ENCODE measurements around the gene KCNJ10. TPM values are rescaled to one million over a fixed set of nuclear protein-coding genes. Genes with fewer than 3 reads are reported as not detected.
A peak's percentile ranks its signal among the peaks of the same experiment; 100 is the strongest.

Gene KCNJ10
- total RNA-seq, 1 experiment from 2014 or later: 0.08 TPM

DNA sequence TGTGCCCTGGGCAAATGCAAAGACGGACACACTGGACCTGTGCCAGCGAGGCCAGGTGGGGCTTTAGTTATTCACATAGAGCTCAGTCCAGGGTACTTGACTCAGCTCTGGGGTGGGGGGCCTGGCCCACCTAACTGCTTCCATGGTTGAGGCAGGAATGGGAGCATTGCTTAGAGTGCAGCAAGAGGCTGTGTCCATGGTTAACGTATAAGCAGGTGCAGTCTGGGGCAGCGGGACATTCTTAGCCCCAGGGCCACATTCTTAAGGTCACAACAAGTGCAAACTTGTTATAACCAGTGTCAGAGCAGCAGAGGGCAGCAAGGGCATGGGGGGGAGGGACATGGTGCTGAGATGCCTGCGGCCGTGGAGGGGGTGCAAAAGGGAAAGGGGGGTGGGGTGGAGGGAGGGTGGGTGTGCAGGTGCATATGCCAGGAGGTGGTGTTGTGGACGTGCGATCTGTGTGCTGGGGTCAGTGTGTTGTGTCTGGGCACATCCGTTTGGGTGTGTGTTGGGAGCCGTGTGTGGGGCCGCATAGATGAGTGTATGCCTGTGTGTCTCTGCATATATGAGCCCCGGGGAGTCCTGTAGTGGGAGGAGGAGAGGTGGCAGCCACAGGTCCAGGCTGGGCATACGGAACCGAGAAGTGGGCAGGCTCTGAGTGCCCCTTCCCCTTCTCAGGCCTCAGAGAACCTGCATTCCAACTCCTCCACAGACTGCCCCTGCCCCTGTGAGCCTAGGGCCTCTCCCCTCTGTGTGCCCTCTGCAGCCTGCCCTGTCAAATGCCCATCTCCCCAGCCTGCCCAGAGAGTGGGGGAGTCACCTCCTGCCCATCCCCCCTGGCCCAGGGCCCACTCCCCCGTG lies 8.4 kb downstream of the KCNJ10 start:
- no peak for DNase-seq (ENCODE audit: low read depth, low spot score)
- no peak for TF ChIP-seq POLR2AphosphoS5 (IDR thresholded peaks at IDR 0.05; ENCODE audit: low read depth, low read length)
- no peak for TF ChIP-seq SIN3A (IDR thresholded peaks at IDR 0.05; ENCODE audit: borderline replicate concordance, insufficient read depth, low read depth, low read length)
- no peak for TF ChIP-seq TCF7L2 (IDR thresholded peaks at IDR 0.05; ENCODE audit: low read depth, low read length)
- TF ChIP-seq, protein P1, sequence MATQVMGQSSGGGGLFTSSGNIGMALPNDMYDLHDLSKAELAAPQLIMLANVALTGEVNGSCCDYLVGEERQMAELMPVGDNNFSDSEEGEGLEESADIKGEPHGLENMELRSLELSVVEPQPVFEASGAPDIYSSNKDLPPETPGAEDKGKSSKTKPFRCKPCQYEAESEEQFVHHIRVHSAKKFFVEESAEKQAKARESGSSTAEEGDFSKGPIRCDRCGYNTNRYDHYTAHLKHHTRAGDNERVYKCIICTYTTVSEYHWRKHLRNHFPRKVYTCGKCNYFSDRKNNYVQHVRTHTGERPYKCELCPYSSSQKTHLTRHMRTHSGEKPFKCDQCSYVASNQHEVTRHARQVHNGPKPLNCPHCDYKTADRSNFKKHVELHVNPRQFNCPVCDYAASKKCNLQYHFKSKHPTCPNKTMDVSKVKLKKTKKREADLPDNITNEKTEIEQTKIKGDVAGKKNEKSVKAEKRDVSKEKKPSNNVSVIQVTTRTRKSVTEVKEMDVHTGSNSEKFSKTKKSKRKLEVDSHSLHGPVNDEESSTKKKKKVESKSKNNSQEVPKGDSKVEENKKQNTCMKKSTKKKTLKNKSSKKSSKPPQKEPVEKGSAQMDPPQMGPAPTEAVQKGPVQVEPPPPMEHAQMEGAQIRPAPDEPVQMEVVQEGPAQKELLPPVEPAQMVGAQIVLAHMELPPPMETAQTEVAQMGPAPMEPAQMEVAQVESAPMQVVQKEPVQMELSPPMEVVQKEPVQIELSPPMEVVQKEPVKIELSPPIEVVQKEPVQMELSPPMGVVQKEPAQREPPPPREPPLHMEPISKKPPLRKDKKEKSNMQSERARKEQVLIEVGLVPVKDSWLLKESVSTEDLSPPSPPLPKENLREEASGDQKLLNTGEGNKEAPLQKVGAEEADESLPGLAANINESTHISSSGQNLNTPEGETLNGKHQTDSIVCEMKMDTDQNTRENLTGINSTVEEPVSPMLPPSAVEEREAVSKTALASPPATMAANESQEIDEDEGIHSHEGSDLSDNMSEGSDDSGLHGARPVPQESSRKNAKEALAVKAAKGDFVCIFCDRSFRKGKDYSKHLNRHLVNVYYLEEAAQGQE (IDR thresholded peaks at IDR 0.05; ENCODE audit: insufficient read depth in 1 of 2, low read depth in 2 of 2, low read length in 1 of 2): no peak
- TF ChIP-seq, protein P2, sequence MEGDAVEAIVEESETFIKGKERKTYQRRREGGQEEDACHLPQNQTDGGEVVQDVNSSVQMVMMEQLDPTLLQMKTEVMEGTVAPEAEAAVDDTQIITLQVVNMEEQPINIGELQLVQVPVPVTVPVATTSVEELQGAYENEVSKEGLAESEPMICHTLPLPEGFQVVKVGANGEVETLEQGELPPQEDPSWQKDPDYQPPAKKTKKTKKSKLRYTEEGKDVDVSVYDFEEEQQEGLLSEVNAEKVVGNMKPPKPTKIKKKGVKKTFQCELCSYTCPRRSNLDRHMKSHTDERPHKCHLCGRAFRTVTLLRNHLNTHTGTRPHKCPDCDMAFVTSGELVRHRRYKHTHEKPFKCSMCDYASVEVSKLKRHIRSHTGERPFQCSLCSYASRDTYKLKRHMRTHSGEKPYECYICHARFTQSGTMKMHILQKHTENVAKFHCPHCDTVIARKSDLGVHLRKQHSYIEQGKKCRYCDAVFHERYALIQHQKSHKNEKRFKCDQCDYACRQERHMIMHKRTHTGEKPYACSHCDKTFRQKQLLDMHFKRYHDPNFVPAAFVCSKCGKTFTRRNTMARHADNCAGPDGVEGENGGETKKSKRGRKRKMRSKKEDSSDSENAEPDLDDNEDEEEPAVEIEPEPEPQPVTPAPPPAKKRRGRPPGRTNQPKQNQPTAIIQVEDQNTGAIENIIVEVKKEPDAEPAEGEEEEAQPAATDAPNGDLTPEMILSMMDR (IDR thresholded peaks at IDR 0.05): no peak
- H3K4me1 ChIP-seq (ENCODE audit: control insufficient read depth, insufficient read depth, low read length): peaks cover 3% of the 10 kb centered on the region; the same call in 1 of the 2 replicates
- H3K4me3 ChIP-seq (ENCODE audit: low read depth in 2 of 2, low read length in 2 of 2): no peak overlapping the region
- ChIA-PET POLR2A (no interaction called here), CTCF (interaction anchor here (1.0 kb wide), 1 partner anchor 17 kb away, joined by 5 read pairs; no protein-coding TSS in a partner anchor)
- intact Hi-C loops (cut with micrococcal nuclease; ENCODE audit: unreplicated experiment) (no loop called here), in situ Hi-C loops (cut with HindIII; ENCODE audit: low pct_unique_long_range_greater_than_20kb, low sequenced_read_pairs) (no loop called here)
- H3K27me3 ChIP-seq (ENCODE audit: control insufficient read depth, insufficient read depth, low read length): peaks cover 8% of the 10 kb centered on the region
- no peak overlapping the region for H3K27ac ChIP-seq (ENCODE audit: low read length)
- H3K9me3 ChIP-seq (ENCODE audit: control insufficient read depth, insufficient read depth, low read depth, low read length): no peaks in the 10 kb centered on the region
- ATAC-seq: peak; percentile 49; the same call in 1 of the 2 replicates
- no TSS peak for BruUV-seq (replicated peaks)
- no peaks in the 10 kb centered on the region for H3K36me3 ChIP-seq (ENCODE audit: control insufficient read depth, insufficient read depth, low read length)

DNA sequence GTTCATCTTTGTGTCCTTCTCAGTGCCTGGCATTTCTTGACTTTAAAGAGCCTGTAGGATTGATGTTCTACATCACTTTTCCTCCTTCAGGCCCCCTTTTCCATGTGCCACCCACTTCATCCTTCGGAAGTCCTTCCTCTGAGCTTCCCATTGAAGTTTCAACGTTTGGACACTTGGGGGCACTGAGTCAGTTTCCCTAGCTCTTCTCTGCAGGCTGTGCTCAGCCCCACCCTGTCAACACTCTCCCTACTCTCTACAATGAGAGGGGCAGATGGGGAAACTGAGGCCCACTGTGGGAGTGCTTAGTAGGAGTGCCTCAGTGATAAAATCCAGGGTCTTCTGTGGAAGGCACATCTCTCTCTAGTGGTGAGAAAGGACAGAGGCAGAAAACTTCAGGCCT lies 11.9 kb downstream of the KCNJ10 start:
- Histone ChIP-seq H3K9me3 (ENCODE audit: control insufficient read depth, insufficient read depth, low read depth, low read length) (no peaks in the 10 kb centered on the region), H3K36me3 (ENCODE audit: control insufficient read depth, insufficient read depth, low read length) (no peaks in the 10 kb centered on the region), H3K4me1 (ENCODE audit: control insufficient read depth, insufficient read depth, low read length) (peaks cover 3% of the 10 kb centered on the region; the same call in 1 of the 2 replicates), H3K27me3 (ENCODE audit: control insufficient read depth, insufficient read depth, low read length) (peaks cover 22% of the 10 kb centered on the region), H3K27ac (ENCODE audit: low read length) (no peak overlapping the region), H3K4me3 (ENCODE audit: low read depth in 2 of 2, low read length in 2 of 2) (no peak overlapping the region)
- in situ Hi-C loops (cut with HindIII; ENCODE audit: low pct_unique_long_range_greater_than_20kb, low sequenced_read_pairs): no loop called here
- TF ChIP-seq, protein P1 (IDR thresholded peaks at IDR 0.05; ENCODE audit: insufficient read depth in 1 of 2, low read depth in 2 of 2, low read length in 1 of 2): no peak
- TF ChIP-seq, protein P2 (IDR thresholded peaks at IDR 0.05): peak; percentile 62
- intact Hi-C loops (cut with micrococcal nuclease; ENCODE audit: unreplicated experiment): no loop called here
- DNase-seq (ENCODE audit: low read depth, low spot score): no peak
- ChIA-PET POLR2A (no interaction called here), CTCF (interaction anchor here (0.8 to 1.3 kb wide), 4 partner anchors 11 to 27 kb away, joined by 3 to 8 read pairs (median 6); partner anchors contain the start of gene KCNJ9)
- no TSS peak for BruUV-seq (replicated peaks)
- ATAC-seq: peak; percentile 63; the same call in 1 of the 2 replicates
